ENCODE measurements around the gene DUSP2. TPM values are rescaled to one million over a fixed set of nuclear protein-coding genes. Genes with fewer than 3 reads are reported as not detected.

The DUSP2 gene
- total RNA-seq, 2 experiments from 2014 or later: 47.7 to 50.2 TPM

DNA sequence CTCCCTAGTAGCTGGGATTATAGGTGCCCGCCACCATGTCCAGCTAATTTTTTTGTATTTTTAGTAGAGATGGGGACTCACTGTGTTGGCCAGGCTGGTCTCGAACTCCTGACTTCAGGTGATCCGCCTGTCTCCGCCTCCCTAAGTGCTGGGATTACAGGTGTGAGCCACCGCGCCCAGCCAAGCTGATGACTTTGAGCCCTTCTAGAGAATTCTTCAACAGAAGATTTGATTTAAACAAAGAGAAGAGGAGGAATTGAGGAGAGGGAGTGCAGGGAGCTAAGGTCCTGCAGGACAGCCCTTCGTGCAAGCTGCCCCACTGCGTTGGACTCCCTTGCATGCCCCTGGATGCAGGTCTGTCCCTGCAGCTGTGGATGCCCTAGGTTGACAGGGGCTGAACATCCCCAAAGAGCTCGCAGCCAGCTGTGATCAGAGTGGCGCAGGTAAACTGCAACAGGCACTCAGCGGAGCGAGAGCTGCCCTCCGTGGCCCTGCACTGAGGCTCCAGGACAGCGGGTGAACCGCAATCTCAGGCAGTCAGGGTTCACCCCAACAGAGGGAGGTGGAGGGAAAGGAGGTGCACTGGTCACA, 42.5 kb downstream of the DUSP2 start:
- DNase-seq (no peak), ATAC-seq (ENCODE audit: low read depth) (no peak)
- Mint-ChIP-seq H3K27me3 (no peaks in the 10 kb centered on the region), H3K4me1 (peaks cover 1% of the 10 kb centered on the region), H3K4me3 (no peak overlapping the region), H3K27ac (peak overlapping the region; percentile 25), H3K36me3 (no peaks in the 10 kb centered on the region), H3K9me3 (peaks cover 7% of the 10 kb centered on the region)
- POLR2A ChIA-PET: no interaction called here

DNA sequence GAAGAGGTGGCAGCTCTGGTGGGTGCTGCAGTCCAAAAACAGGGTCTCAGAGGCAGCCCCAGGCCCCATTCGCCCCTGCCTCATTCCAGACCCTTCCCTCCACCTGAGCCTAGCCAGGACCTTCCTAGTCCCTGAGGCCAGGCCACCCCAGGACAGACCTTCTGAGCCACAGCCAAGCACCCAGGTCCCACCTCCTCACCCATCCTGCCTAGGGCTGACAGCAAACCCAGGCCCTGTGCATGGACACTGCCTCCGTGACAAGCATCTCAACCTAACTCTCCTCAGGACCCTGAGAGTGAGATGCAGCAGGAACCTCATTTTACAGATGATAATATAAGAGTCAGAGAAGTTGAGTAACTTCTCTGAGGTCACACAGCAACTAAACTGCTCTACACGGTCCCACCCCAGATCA, 44.3 kb downstream of the DUSP2 start:
- POLR2A ChIA-PET: no interaction called here
- Mint-ChIP-seq H3K27me3 (peaks cover 3% of the 10 kb centered on the region), H3K4me1 (peaks cover 1% of the 10 kb centered on the region), H3K36me3 (no peaks in the 10 kb centered on the region), H3K27ac (peak overlapping the region; percentile 11), H3K9me3 (peaks cover 7% of the 10 kb centered on the region), H3K4me3 (no peak overlapping the region)
- no peak for ATAC-seq (ENCODE audit: low read depth)
- DNase-seq: peak; percentile 11

DNA sequence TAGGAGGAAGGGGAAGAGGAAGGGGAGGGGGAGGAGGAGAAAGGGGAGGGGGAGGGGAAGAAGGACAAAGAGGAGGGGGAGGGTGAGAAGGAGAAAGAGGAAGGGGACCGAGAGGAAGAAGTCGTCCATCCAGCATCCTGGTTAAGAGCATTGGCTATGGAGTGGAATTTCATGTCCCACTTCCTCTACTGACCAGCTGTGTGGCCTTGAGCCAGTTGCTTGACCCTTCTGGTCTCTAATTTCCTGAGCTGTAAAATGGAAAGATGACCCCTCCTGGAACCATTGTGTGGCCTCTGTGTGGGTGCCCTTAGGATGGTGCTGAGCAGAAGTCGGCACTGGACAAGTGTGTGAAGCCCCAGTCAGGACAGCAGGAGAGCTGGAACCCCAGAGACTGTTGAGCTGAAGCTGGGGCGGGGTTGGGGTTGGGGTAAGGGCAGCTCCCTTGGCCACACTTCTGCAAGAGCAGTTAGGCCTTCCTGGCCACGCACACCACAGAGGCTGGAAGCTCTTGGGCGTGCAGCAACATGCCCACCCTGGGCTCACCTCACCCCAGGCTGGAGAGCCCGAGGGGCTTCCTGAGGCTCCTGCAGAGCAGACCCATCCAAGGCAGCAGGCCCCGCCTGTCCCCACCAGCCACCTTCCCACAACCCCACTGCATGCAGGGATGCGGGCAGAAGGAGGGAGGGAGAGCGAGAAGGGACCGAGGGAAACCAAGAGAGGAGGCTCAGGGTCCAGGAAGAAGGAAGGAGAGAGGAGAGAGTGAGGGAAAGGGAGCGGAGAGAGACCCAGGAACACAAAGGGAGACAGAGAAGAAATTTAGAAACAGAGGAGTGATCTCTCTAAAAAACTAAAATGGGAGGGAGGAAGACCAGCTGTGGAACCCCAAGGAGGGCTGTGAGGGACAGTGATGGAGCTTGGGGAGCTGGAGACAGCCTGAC, 45.1 kb downstream of the DUSP2 start:
- Mint-ChIP-seq H3K4me1 (peaks cover 1% of the 10 kb centered on the region), H3K4me3 (no peak overlapping the region), H3K9me3 (peaks cover 2% of the 10 kb centered on the region), H3K36me3 (no peaks in the 10 kb centered on the region), H3K27me3 (peaks cover 3% of the 10 kb centered on the region), H3K27ac (no peak overlapping the region)
- POLR2A ChIA-PET: no interaction called here
- no peak for ATAC-seq (ENCODE audit: low read depth)
- peak; percentile 30 for DNase-seq

DNA sequence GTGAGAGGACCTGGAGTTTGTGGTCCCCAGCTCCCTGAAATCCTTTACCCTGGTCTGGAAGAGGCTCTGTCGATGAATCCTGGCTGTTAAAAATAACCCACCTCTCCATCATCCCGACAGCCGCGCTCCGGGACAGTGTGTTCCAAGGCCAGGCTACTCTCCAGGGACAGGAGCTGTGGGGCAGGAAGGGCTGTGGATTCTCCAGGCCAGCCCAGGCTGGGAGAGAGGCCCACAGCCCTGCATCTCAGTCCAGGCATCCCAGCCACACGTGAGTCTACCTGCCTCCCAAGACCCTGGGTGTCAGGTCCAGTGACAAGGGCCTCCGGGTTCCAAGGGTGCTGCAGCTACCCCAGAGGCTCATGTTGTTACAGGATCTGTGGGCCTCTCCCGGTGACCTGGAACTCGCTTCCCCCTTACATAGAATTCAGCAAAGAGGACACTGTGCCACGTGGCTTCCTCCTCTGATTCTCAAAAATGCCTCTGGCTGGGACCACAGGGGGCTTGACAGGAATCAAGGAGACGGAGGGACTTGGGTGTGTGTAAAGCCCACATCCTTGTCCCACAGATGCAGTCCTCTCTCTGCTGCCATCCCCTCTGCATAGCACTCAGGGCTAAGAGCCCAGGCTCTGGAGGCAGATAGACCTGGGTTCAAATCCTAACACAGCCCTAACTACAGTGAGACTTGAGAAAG, 46.2 kb downstream of the DUSP2 start:
- peaks cover 1% of the 10 kb centered on the region for H3K4me1 Mint-ChIP-seq
- POLR2A ChIA-PET: no interaction called here
- no peak overlapping the region for H3K4me3 Mint-ChIP-seq
- ATAC-seq (ENCODE audit: low read depth): no peak
- H3K9me3 Mint-ChIP-seq: no peaks in the 10 kb centered on the region
- H3K27ac Mint-ChIP-seq: peak overlapping the region; percentile 21
- peaks cover 6% of the 10 kb centered on the region for H3K27me3 Mint-ChIP-seq
- peak; percentile 18 for DNase-seq
- H3K36me3 Mint-ChIP-seq: no peaks in the 10 kb centered on the region

DNA sequence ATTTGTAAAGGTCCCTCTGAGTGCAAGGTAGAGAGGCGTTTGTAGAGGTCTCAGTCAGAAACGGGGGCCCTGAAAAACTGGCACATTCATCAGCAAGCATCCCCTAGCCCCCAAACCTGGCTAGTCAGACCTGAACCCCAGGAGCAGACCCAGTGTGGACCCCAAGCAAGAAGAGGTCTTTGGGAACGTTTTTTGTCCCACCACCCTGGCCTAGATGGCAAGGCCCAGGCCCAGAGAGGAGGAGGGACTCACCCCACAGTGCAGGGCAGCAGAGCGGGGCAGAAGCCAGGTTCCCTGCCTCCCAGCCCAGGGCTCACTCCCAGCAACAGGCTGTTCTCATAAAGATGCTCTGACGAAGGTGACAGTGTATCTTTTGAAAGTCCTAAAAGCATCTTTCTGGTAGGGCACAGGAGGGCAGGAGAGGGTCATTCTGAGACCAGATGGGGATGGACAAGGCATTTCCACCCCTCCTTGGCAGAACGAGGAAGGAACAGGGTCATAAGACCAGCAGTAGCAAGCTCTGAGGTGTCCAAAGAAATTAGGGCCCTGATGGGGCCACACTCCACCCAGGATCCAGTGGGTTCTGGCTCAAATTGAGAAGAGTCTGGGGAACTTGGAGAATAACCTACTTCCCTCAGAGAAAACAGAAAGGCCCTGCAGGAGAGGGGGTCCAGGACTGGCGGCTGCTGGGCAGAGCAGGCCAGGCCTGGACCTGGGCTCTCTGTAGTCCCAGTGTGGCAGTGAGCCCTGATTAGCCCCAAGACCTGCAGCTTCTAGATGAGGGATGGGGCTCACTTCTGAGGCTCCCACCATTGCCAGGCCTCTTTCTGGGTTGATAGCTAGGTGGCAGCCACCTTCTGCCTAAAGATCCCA, 47.1 kb downstream of the DUSP2 start:
- POLR2A ChIA-PET: no interaction called here
- no peak overlapping the region for H3K27ac Mint-ChIP-seq
- no peak overlapping the region for H3K4me3 Mint-ChIP-seq
- ATAC-seq (ENCODE audit: low read depth): no peak
- peaks cover 1% of the 10 kb centered on the region for H3K4me1 Mint-ChIP-seq
- peak; percentile 10 for DNase-seq
- H3K9me3 Mint-ChIP-seq: no peaks in the 10 kb centered on the region
- H3K36me3 Mint-ChIP-seq: no peaks in the 10 kb centered on the region
- peaks cover 6% of the 10 kb centered on the region for H3K27me3 Mint-ChIP-seq

DNA sequence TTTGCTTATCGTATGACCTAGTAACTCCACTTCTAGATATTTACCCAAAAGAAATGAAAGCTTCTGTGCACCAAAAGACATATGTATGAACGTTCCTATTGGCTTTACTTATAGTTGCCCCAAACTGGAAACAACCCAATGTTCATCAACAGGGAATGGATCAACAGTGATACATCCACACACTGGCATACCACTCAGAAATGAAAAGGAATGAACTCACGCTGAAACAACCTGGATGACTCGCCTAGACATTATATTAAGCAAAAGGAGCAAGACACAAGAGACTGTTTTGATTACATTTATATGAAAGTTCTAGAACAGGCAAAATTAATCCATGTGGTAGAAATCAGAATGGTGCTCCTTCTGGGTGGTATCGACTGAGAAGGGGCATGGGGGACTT, 47.8 kb downstream of the DUSP2 start:
- H3K27ac Mint-ChIP-seq: no peak overlapping the region
- peaks cover 1% of the 10 kb centered on the region for H3K4me1 Mint-ChIP-seq
- ATAC-seq (ENCODE audit: low read depth) (no peak), DNase-seq (no peak)
- H3K27me3 Mint-ChIP-seq: peaks cover 6% of the 10 kb centered on the region
- no peak overlapping the region for H3K4me3 Mint-ChIP-seq
- H3K36me3 Mint-ChIP-seq: no peaks in the 10 kb centered on the region
- no peaks in the 10 kb centered on the region for H3K9me3 Mint-ChIP-seq
- POLR2A ChIA-PET: no interaction called here

DNA sequence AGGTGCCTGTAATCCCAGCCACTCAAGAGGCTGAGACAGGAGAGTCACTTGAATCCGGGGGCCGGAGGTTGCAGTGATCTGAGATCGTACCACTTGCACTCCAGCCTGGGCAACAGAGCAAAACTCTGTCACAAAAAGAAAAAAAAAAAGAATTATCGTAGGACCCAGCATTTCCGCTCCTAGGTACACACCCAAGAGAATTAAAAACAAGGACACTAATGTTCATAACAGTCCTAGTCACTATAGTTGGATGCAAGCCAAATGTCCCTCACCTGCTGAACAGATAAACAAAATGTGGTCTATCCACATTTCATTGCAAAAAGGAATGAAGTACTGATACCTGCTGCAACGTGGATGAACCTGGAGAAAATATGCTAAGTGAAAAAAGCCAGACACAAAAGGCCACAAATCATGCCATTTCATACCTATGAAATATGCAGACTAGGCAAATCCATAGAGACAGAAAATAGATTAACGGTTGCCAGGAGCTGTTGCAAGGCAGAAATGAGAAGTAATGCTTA, 50.1 kb downstream of the DUSP2 start:
- POLR2A ChIA-PET: no interaction called here
- ATAC-seq (ENCODE audit: low read depth) (no peak), DNase-seq (no peak)
- Mint-ChIP-seq H3K27me3 (peaks cover 6% of the 10 kb centered on the region), H3K4me1 (no peaks in the 10 kb centered on the region), H3K36me3 (no peaks in the 10 kb centered on the region), H3K4me3 (no peak overlapping the region), H3K9me3 (no peaks in the 10 kb centered on the region), H3K27ac (no peak overlapping the region)

DNA sequence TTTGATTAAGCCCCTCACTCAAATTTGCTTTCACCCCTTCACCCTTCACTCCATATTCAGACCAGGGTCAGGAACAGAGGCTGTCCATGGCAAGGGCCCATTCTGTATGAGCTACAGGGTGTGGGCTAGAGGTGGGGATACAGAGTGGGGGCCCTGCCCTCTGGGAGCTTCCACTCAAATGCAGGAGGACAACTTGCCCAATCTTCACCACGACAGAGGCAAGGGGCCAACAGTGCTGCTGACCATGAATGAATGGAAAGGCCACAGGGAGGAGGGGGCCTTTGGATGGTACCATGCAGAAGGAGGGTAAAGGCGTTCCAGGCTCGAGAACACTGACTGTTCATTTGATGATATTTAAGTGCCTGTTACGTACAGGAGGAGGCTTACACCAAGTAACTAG, 51.7 kb downstream of the DUSP2 start:
- Mint-ChIP-seq H3K4me3 (no peak overlapping the region), H3K4me1 (no peaks in the 10 kb centered on the region), H3K36me3 (no peaks in the 10 kb centered on the region), H3K27me3 (peaks cover 6% of the 10 kb centered on the region), H3K9me3 (no peaks in the 10 kb centered on the region), H3K27ac (no peak overlapping the region)
- ATAC-seq (ENCODE audit: low read depth): no peak
- DNase-seq: peak; percentile 4
- POLR2A ChIA-PET: no interaction called here

Other genes starting within 250 kb of the DUSP2 start
- gene ANKRD36C, start 153.6 kb downstream of the DUSP2 start, total RNA-seq: 10 to 100 TPM; 87.0 to 89.7 TPM
- 10 to 100 TPM; 14.0 to 15.0 TPM for gene GPAT2, start 110.5 kb downstream of the DUSP2 start, total RNA-seq
- gene ADRA2B, start 28.9 kb downstream of the DUSP2 start, total RNA-seq: under 1 TPM; 0.17 to 0.26 TPM
- gene ASTL, start 6.9 kb downstream of the DUSP2 start, total RNA-seq: 10 to 100 TPM; 12.2 to 14.7 TPM
- gene STARD7, start 63.4 kb upstream of the DUSP2 start, total RNA-seq: 100 to 1,000 TPM; 105 to 114 TPM
- 10 to 100 TPM; 33.4 to 39.1 TPM for gene TMEM127, start 120.6 kb upstream of the DUSP2 start, total RNA-seq
- gene CIAO1, start 120.8 kb upstream of the DUSP2 start, total RNA-seq: 10 to 100 TPM; 66.2 to 68.2 TPM
- 100 to 1,000 TPM; 194 to 201 TPM for gene SNRNP200, start 160.1 kb upstream of the DUSP2 start, total RNA-seq
- 10 to 100 TPM; 32.8 to 35.9 TPM for gene ITPRIPL1, start 179.9 kb upstream of the DUSP2 start, total RNA-seq
- 10 to 100 TPM; 60.3 to 64.8 TPM for gene NCAPH, start 190.3 kb upstream of the DUSP2 start, total RNA-seq